SK-N-SH treated with all-trans-retinoic acid at 6 μM for 48 hours (cell line): ENCODE results near the gene SLC16A13.

Experiments
- ATAC-seq: fragments of 200-7000 bp; cut with Tn5 transposase; 3 replicates; pipeline ENCODE4 v1.9.1; 2020; ENCODE audit warnings: mild to moderate bottlenecking, moderate library complexity
- ARNTL ChIP-seq: fragments of 450-650 bp; formaldehyde crosslinking; IDR thresholded peaks from 2 replicates; pipeline ENCODE4 v1.5.0; 2020; ENCODE audit warnings: low read depth, mild to moderate bottlenecking, moderate library complexity, borderline replicate concordance
- BACH2 ChIP-seq: fragments of 250-450 bp; sonication (Bioruptor Pico); IDR thresholded peaks from 2 replicates; pipeline ENCODE4 v1.9.0; 2021; ENCODE audit warnings: mild to moderate bottlenecking, borderline replicate concordance
- CSDC2 ChIP-seq: fragments of 250-450 bp; sonication (Bioruptor Pico); IDR thresholded peaks from 2 replicates; pipeline ENCODE4 v1.5.0; 2020; ENCODE audit warnings: mild to moderate bottlenecking, moderate library complexity
- ESRRG ChIP-seq: fragments of 250-450 bp; sonication (Bioruptor Pico); IDR thresholded peaks from 2 replicates; pipeline ENCODE4 v1.6.1; 2021; ENCODE audit warnings: mild to moderate bottlenecking
- GLIS3 ChIP-seq: fragments of 250-450 bp; sonication (Bioruptor Pico); IDR thresholded peaks from 2 replicates; pipeline ENCODE4 v1.5.0; 2020; ENCODE audit warnings: mild to moderate bottlenecking, moderate library complexity
- ISL1 ChIP-seq: fragments of 250-450 bp; sonication (Bioruptor Pico); IDR thresholded peaks from 2 replicates; pipeline ENCODE4 v2.1.2; 2022; ENCODE audit warnings: mild to moderate bottlenecking, moderate library complexity
- RARB ChIP-seq: fragments of 250-450 bp; sonication (Bioruptor Pico); IDR thresholded peaks from 2 replicates; pipeline ENCODE4 v1.8.0; 2021; ENCODE audit warnings: mild to moderate bottlenecking, moderate library complexity
- SNAI2 ChIP-seq: fragments of 250-450 bp; sonication (Bioruptor Pico); IDR thresholded peaks from 2 replicates; pipeline ENCODE4 v1.5.0; 2020; ENCODE audit warnings: mild to moderate bottlenecking, moderate library complexity
- TCF4 ChIP-seq: fragments of 250-450 bp; sonication (Bioruptor Pico); IDR thresholded peaks from 2 replicates; pipeline ENCODE4 v1.8.0; 2021; ENCODE audit warnings: mild to moderate bottlenecking, moderate library complexity, borderline replicate concordance
- TOX ChIP-seq: fragments of 250-450 bp; sonication (Bioruptor Pico); IDR thresholded peaks from 2 replicates; pipeline ENCODE4 v1.8.0; 2021; ENCODE audit warnings: mild to moderate bottlenecking, moderate library complexity, borderline replicate concordance
- ZC3H10 ChIP-seq: fragments of 250-450 bp; sonication (Bioruptor Pico); IDR thresholded peaks from 2 replicates; pipeline ENCODE4 v1.5.1; 2021; ENCODE audit warnings: mild to moderate bottlenecking, moderate library complexity
- ZFP3 ChIP-seq: fragments of 250-450 bp; sonication (Bioruptor Pico); IDR thresholded peaks from 2 replicates; pipeline ENCODE4 v1.5.0; 2020; ENCODE audit warnings: mild to moderate bottlenecking, moderate library complexity
- ZFP30 ChIP-seq: fragments of 450-650 bp; formaldehyde crosslinking; IDR thresholded peaks from 2 replicates; pipeline ENCODE4 v1.5.0; 2022; ENCODE audit warnings: mild to moderate bottlenecking, moderate library complexity
- ZNF565 ChIP-seq: fragments of 450-650 bp; formaldehyde crosslinking; conservative IDR thresholded peaks from 2 replicates; pipeline ENCODE4 v1.5.0; 2020; ENCODE audit warnings: low read depth, mild to moderate bottlenecking, moderate library complexity
- ZNF70 ChIP-seq: fragments of 450-650 bp; formaldehyde crosslinking; IDR thresholded peaks from 2 replicates; pipeline ENCODE4 v1.5.0; 2020; ENCODE audit warnings: mild to moderate bottlenecking, moderate library complexity
- ZNF8 ChIP-seq: fragments of 450-650 bp; formaldehyde crosslinking; IDR thresholded peaks from 2 replicates; pipeline ENCODE4 v1.5.0; 2020; ENCODE audit warnings: mild to moderate bottlenecking, moderate library complexity
- TF ChIP-seq, protein P1 (sequence below): fragments of 250-450 bp; sonication (Bioruptor Pico); IDR thresholded peaks from 2 replicates; pipeline ENCODE4 v1.8.0; 2021; ENCODE audit warnings: low read depth, mild to moderate bottlenecking, moderate library complexity, borderline replicate concordance
- TF ChIP-seq, protein P2 (sequence below): fragments of 250-450 bp; sonication (Bioruptor Pico); IDR thresholded peaks from 2 replicates; pipeline ENCODE4 v1.5.1; 2021; ENCODE audit warnings: mild to moderate bottlenecking, moderate library complexity
- TF ChIP-seq, protein P3 (sequence below): fragments of 250-450 bp; sonication (Bioruptor Pico); IDR thresholded peaks from 2 replicates; pipeline ENCODE4 v1.8.0; 2020; ENCODE audit warnings: mild to moderate bottlenecking, moderate library complexity, borderline replicate concordance
- TF ChIP-seq, protein P4 (sequence below): fragments of 250-450 bp; sonication (Bioruptor Pico); IDR thresholded peaks from 2 replicates; pipeline ENCODE4 v1.5.0; 2020; ENCODE audit warnings: mild to moderate bottlenecking, moderate library complexity
- TF ChIP-seq, protein P5 (sequence below): fragments of 250-450 bp; sonication (Bioruptor Pico); IDR thresholded peaks from 2 replicates; pipeline ENCODE4 v1.5.1; 2020; ENCODE audit warnings: low read depth, mild to moderate bottlenecking, moderate library complexity

SLC16A13 gene

DNA sequence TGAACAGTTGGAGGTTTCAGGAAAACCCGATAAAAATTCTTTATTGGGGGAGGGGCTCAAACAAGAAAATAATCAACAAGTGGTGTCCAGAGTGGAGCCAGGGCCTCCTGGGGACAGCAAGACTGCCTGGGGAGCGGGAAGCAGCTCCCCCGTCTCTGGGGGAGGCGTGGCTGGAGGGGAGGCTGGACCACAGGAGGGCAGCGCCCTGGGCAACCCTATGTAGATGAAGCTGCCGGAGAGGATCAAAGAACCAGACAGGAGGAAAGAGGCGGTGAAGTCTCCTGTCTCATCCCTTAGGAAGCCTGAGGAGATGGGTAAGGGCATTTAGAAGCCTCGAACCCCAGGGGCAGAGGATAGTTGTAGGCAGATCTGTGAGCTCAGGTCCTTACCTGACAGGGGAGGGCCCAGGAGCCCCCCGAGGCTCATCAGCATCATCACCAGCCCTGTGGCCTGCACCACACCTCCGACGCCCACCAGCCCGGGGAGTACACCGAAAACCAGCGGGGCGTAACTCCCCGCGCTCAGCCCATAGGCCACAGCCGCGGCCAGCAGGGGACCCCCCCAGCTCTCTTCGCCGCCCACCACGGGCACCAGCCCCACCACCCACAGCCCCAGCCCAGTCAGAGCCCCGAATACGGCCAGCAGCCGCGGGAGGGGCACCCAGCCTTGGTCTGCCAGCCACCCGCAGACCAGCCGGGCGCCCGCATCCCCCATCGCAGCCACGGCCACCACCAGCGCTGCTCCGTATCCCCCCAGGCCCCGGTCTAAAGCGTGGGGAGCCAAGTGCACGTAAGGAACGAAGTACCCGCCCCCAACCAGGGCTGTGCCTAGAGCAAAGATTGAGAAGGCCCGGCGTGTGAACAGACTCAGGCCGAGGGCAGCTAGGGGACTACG is 6.0 kb downstream of the SLC16A13 start:
- no peak for ATAC-seq
- TF ChIP-seq ZNF8 (no peak), ARNTL (CRISPR knock-in tag) (no peak), ZNF565 (CRISPR knock-in tag) (no peak), ZFP30 (CRISPR knock-in tag) (no peak), ZC3H10 (no peak), ESRRG (CRISPR knock-in tag) (no peak), BACH2 (CRISPR knock-in tag) (no peak), ZFP3 (no peak)
- TF ChIP-seq, protein P1, sequence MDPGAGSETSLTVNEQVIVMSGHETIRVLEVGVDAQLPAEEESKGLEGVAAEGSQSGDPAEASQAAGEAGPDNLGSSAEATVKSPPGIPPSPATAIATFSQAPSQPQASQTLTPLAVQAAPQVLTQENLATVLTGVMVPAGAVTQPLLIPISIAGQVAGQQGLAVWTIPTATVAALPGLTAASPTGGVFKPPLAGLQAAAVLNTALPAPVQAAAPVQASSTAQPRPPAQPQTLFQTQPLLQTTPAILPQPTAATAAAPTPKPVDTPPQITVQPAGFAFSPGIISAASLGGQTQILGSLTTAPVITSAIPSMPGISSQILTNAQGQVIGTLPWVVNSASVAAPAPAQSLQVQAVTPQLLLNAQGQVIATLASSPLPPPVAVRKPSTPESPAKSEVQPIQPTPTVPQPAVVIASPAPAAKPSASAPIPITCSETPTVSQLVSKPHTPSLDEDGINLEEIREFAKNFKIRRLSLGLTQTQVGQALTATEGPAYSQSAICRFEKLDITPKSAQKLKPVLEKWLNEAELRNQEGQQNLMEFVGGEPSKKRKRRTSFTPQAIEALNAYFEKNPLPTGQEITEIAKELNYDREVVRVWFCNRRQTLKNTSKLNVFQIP (CRISPR knock-in tag) = no peak
- TF ChIP-seq, protein P2, sequence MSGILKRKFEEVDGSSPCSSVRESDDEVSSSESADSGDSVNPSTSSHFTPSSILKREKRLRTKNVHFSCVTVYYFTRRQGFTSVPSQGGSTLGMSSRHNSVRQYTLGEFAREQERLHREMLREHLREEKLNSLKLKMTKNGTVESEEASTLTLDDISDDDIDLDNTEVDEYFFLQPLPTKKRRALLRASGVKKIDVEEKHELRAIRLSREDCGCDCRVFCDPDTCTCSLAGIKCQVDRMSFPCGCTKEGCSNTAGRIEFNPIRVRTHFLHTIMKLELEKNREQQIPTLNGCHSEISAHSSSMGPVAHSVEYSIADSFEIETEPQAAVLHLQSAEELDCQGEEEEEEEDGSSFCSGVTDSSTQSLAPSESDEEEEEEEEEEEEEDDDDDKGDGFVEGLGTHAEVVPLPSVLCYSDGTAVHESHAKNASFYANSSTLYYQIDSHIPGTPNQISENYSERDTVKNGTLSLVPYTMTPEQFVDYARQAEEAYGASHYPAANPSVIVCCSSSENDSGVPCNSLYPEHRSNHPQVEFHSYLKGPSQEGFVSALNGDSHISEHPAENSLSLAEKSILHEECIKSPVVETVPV (CRISPR knock-in tag) = no peak
- TF ChIP-seq, all 23 proteins: peak for 0

DNA sequence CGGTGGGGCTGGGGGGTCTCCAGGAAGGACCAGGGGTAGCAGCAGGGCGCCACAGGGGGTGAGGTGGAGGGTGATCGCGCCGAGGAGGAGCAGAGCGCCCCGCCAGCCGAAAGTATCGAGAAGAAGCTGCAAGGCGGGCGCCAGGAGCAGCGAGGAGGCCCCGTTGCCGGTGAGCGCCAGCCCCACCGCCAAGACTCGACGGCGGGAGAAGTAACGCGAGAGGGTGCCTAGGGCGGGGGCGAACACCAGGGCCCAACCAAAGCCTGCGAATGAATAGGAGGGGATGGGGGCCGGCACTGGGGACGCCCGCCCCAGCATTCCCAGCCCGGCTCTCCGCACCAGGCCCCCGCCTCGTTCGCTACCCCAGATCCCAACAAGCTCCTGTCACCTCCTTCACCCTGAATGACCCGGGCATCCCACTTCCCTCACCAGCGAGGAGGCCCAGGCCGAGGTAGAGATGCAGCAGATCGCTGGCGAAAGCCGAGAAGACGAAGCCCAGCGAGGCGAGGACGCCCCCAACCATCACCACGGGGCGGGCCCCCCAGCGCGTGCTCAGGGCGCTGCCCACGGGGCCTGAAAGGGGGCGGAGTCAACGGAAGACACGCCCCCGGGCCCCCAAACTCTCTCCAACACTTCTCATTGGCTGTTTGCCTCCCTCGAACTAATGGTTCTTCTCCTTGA is 6.8 kb downstream of the SLC16A13 start:
- no peak for ATAC-seq
- no peak for TF ChIP-seq GLIS3
- TF ChIP-seq ZNF565 (CRISPR knock-in tag) = no peak
- TF ChIP-seq ZNF8 = no peak
- TF ChIP-seq RARB (CRISPR knock-in tag) = no peak
- TF ChIP-seq ZFP3 = no peak
- TF ChIP-seq, protein P3, sequence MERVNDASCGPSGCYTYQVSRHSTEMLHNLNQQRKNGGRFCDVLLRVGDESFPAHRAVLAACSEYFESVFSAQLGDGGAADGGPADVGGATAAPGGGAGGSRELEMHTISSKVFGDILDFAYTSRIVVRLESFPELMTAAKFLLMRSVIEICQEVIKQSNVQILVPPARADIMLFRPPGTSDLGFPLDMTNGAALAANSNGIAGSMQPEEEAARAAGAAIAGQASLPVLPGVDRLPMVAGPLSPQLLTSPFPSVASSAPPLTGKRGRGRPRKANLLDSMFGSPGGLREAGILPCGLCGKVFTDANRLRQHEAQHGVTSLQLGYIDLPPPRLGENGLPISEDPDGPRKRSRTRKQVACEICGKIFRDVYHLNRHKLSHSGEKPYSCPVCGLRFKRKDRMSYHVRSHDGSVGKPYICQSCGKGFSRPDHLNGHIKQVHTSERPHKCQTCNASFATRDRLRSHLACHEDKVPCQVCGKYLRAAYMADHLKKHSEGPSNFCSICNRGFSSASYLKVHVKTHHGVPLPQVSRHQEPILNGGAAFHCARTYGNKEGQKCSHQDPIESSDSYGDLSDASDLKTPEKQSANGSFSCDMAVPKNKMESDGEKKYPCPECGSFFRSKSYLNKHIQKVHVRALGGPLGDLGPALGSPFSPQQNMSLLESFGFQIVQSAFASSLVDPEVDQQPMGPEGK (CRISPR knock-in tag) = no peak
- no peak for TF ChIP-seq BACH2 (CRISPR knock-in tag)
- no peak for TF ChIP-seq ESRRG (CRISPR knock-in tag)

DNA sequence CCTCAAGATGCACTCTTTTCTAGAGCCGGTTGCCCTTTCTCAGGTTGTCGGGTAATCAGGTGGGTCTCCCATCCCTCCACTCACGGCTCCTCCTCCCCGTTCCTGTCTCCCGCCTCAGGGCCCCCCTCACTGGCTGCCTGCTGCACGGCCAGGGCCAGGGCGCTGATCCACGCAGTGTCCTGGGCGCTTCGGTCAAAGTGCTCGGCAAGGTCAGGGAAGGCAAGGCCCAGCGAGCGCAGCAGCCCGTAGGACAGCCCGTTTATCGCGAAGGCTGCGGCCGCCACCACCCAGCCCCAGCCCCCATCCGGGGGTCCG is 7.3 kb downstream of the SLC16A13 start:
- TF ChIP-seq, protein P4, sequence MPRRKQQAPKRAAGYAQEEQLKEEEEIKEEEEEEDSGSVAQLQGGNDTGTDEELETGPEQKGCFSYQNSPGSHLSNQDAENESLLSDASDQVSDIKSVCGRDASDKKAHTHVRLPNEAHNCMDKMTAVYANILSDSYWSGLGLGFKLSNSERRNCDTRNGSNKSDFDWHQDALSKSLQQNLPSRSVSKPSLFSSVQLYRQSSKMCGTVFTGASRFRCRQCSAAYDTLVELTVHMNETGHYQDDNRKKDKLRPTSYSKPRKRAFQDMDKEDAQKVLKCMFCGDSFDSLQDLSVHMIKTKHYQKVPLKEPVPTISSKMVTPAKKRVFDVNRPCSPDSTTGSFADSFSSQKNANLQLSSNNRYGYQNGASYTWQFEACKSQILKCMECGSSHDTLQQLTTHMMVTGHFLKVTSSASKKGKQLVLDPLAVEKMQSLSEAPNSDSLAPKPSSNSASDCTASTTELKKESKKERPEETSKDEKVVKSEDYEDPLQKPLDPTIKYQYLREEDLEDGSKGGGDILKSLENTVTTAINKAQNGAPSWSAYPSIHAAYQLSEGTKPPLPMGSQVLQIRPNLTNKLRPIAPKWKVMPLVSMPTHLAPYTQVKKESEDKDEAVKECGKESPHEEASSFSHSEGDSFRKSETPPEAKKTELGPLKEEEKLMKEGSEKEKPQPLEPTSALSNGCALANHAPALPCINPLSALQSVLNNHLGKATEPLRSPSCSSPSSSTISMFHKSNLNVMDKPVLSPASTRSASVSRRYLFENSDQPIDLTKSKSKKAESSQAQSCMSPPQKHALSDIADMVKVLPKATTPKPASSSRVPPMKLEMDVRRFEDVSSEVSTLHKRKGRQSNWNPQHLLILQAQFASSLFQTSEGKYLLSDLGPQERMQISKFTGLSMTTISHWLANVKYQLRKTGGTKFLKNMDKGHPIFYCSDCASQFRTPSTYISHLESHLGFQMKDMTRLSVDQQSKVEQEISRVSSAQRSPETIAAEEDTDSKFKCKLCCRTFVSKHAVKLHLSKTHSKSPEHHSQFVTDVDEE (CRISPR knock-in tag) = no peak
- TF ChIP-seq, protein P5, sequence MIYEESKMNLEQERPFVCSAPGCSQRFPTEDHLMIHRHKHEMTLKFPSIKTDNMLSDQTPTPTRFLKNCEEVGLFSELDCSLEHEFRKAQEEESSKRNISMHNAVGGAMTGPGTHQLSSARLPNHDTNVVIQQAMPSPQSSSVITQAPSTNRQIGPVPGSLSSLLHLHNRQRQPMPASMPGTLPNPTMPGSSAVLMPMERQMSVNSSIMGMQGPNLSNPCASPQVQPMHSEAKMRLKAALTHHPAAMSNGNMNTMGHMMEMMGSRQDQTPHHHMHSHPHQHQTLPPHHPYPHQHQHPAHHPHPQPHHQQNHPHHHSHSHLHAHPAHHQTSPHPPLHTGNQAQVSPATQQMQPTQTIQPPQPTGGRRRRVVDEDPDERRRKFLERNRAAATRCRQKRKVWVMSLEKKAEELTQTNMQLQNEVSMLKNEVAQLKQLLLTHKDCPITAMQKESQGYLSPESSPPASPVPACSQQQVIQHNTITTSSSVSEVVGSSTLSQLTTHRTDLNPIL (CRISPR knock-in tag) = no peak
- TF ChIP-seq ISL1 (CRISPR knock-in tag) (no peak), ZNF70 (CRISPR knock-in tag) (no peak), ZFP3 (no peak), TOX (CRISPR knock-in tag) (no peak), CSDC2 (CRISPR knock-in tag) (no peak), SNAI2 (no peak), TCF4 (no peak), GLIS3 (no peak)
- TF ChIP-seq, protein P1 (CRISPR knock-in tag) = no peak
- peak; percentile 48 for ATAC-seq
